Activated T-helper 1 cell treated with Interleukin-2 at 50 U/mL for 16 hours (primary cell): ENCODE data around the gene RRP1B.
"Not testable (repeated sequence)": the region's sequence is repeated elsewhere in the genome, so short reads cannot be mapped to it uniquely, and the experiment has no call there.

Experiments used
- DNase-seq: peaks from one replicate; pipeline ENCODE4 v3.0.0-alpha.2; 2020; ENCODE audit warnings: low read depth

Gene RRP1B

GRCh38 chr21:43697758-43698643 is 38.6 kb downstream of the RRP1B start:
- no peak for DNase-seq

GRCh38 chr21:43699492-43699777 is 40.1 kb downstream of the RRP1B start:
- not testable (repeated sequence) for DNase-seq

- DNase-seq, result no peak
These were observed 40.7 kb downstream of the RRP1B start for GRCh38 chr21:43699933-43700599.

GRCh38 chr21:43701936-43702784 is 42.8 kb downstream of the RRP1B start:
- no peak for DNase-seq

GRCh38 chr21:43702785-43703034 is 43.4 kb downstream of the RRP1B start:
- DNase-seq, result no peak

- no peak for DNase-seq
These were observed 43.9 kb downstream of the RRP1B start for GRCh38 chr21:43703035-43703880.

- DNase-seq, result no peak
These were observed 48.1 kb downstream of the RRP1B start for GRCh38 chr21:43707462-43707861.

GRCh38 chr21:43708745-43709381 is 49.5 kb downstream of the RRP1B start:
- DNase-seq, result no peak

GRCh38 chr21:43712268-43712942 is 53.0 kb downstream of the RRP1B start:
- DNase-seq, result no peak

GRCh38 chr21:43713123-43713522 is 53.8 kb downstream of the RRP1B start:
- not testable (repeated sequence) for DNase-seq

- no peak for DNase-seq
These were observed 57.2 kb downstream of the RRP1B start for GRCh38 chr21:43716376-43717165.

GRCh38 chr21:43717166-43717853 is 58.0 kb downstream of the RRP1B start:
- DNase-seq, result no peak

- DNase-seq, result no peak
These were observed 58.9 kb downstream of the RRP1B start for GRCh38 chr21:43717967-43718871.

GRCh38 chr21:43718872-43719747 is 59.8 kb downstream of the RRP1B start, which contains the start of gene PDXK:
TSS of gene PDXK (plus strand) at chr21:43719129. CDS start at chr21:43719295, 166 bp downstream.
- DNase-seq, result peak; percentile 62

GRCh38 chr21:43719748-43720538 is 60.6 kb downstream of the RRP1B start:
- no peak for DNase-seq

GRCh38 chr21:43720539-43721166 is 61.3 kb downstream of the RRP1B start:
- DNase-seq, result no peak
